Subcutaneous abdominal adipose tissue (tissue), 5 donors: ENCODE data around the gene CEP192.

Experiments used
- H3K27ac ChIP-seq: one replicate; pipeline ENCODE4 v1.7.0; 2013; ENCODE audit warnings: low read depth, mild to moderate bottlenecking, inconsistent platforms, low read length, moderate library complexity
- H3K27me3 ChIP-seq, 5 donors: one replicate each; pipeline ENCODE4 v1.7.0; 2013; ENCODE audit warnings: low read length in 5 of 5, inconsistent platforms in 1 of 5; ENCODE audit not compliant: control insufficient read depth in 5 of 5, insufficient read depth in 4 of 5
- H3K36me3 ChIP-seq, 5 donors: one replicate each; pipeline ENCODE4 v1.7.0; 2013; ENCODE audit warnings: low read length in 5 of 5; ENCODE audit not compliant: control insufficient read depth in 5 of 5, insufficient read depth in 5 of 5
- H3K4me1 ChIP-seq, 5 donors: one replicate each; pipeline ENCODE4 v1.7.0; 2013; ENCODE audit warnings: low read length in 5 of 5, mild to moderate bottlenecking in 3 of 5, moderate library complexity in 1 of 5; ENCODE audit not compliant: control insufficient read depth in 5 of 5, insufficient read depth in 5 of 5
- H3K4me3 ChIP-seq, 5 donors: one replicate each; pipeline ENCODE4 v1.7.0; 2013; ENCODE audit warnings: low read length in 5 of 5, low read depth in 1 of 5
- H3K9ac ChIP-seq, 5 donors: one replicate each; pipeline ENCODE4 v1.7.0; 2013; ENCODE audit warnings: low read length in 5 of 5, mild to moderate bottlenecking in 4 of 5, moderate library complexity in 3 of 5
- H3K9me3 ChIP-seq, 5 donors: one replicate each; pipeline ENCODE4 v1.7.0; 2013; ENCODE audit warnings: low read length in 5 of 5; ENCODE audit not compliant: control insufficient read depth in 5 of 5
- donor health status: healthy.
- donor health status: healthy.
- donor health status: healthy.
- donor health status: healthy.
- donor health status: healthy.

CEP192 gene

GRCh38 chr18:13006531-13007247 is 15.5 kb downstream of the CEP192 start:
- no peaks in the 10 kb centered on the region for H3K27me3 ChIP-seq
- no peak overlapping the region for H3K27ac ChIP-seq
- no peak overlapping the region for H3K9ac ChIP-seq
- peaks cover 0 to 6% (median 0%) of the 10 kb centered on the region in 5 donors for H3K4me1 ChIP-seq
- peak overlapping the region in 1 of 5 donors; percentile 36 for H3K4me3 ChIP-seq
- no peaks in the 10 kb centered on the region for H3K9me3 ChIP-seq
- peaks cover 10 to 41% (median 19%) of the 10 kb centered on the region in 5 donors for H3K36me3 ChIP-seq

GRCh38 chr18:13007248-13007560 is 16.0 kb downstream of the CEP192 start:
- Histone ChIP-seq H3K9me3 (no peaks in the 10 kb centered on the region), H3K27ac (no peak overlapping the region), H3K36me3 (peaks cover 15 to 39% (median 24%) of the 10 kb centered on the region in 5 donors), H3K4me1 (peaks cover 0 to 6% (median 0%) of the 10 kb centered on the region in 5 donors), H3K27me3 (no peaks in the 10 kb centered on the region), H3K4me3 (no peak overlapping the region), H3K9ac (no peak overlapping the region)

GRCh38 chr18:13011719-13012118 is 20.6 kb downstream of the CEP192 start:
- Histone ChIP-seq H3K27me3 (no peaks in the 10 kb centered on the region), H3K27ac (no peak overlapping the region), H3K4me1 (peaks cover 0 to 2% (median 0%) of the 10 kb centered on the region in 5 donors), H3K9me3 (no peaks in the 10 kb centered on the region), H3K9ac (no peak overlapping the region), H3K4me3 (no peak overlapping the region), H3K36me3 (peaks cover 34 to 63% (median 53%) of the 10 kb centered on the region in 5 donors)

GRCh38 chr18:13014232-13014631 is 23.1 kb downstream of the CEP192 start:
- H3K27me3 ChIP-seq: no peaks in the 10 kb centered on the region
- H3K9me3 ChIP-seq: no peaks in the 10 kb centered on the region
- H3K27ac ChIP-seq: no peak overlapping the region
- peaks cover 53 to 70% (median 61%) of the 10 kb centered on the region in 5 donors for H3K36me3 ChIP-seq
- no peak overlapping the region for H3K4me3 ChIP-seq
- H3K9ac ChIP-seq: no peak overlapping the region
- no peaks in the 10 kb centered on the region for H3K4me1 ChIP-seq

- Histone ChIP-seq H3K36me3 (peaks cover 53 to 68% (median 58%) of the 10 kb centered on the region in 5 donors), H3K27me3 (no peaks in the 10 kb centered on the region), H3K27ac (no peak overlapping the region), H3K4me3 (no peak overlapping the region), H3K9me3 (no peaks in the 10 kb centered on the region), H3K4me1 (no peaks in the 10 kb centered on the region), H3K9ac (no peak overlapping the region)
These were observed 23.7 kb downstream of the CEP192 start for GRCh38 chr18:13014818-13015217.

- Histone ChIP-seq H3K4me1 (no peaks in the 10 kb centered on the region), H3K9ac (no peak overlapping the region), H3K36me3 (peaks cover 50 to 68% (median 62%) of the 10 kb centered on the region in 5 donors), H3K27me3 (no peaks in the 10 kb centered on the region), H3K9me3 (peaks cover 0 to under 1% (median 0%) of the 10 kb centered on the region in 5 donors), H3K27ac (no peak overlapping the region), H3K4me3 (no peak overlapping the region)
These were observed 26.2 kb downstream of the CEP192 start for GRCh38 chr18:13017247-13017875.

GRCh38 chr18:13018374-13018773 is 27.2 kb downstream of the CEP192 start:
- Histone ChIP-seq H3K9ac (no peak overlapping the region), H3K27ac (no peak overlapping the region), H3K4me1 (no peaks in the 10 kb centered on the region), H3K36me3 (peaks cover 46 to 59% (median 56%) of the 10 kb centered on the region in 5 donors), H3K27me3 (no peaks in the 10 kb centered on the region), H3K9me3 (peaks cover 0 to 5% (median 0%) of the 10 kb centered on the region in 5 donors), H3K4me3 (no peak overlapping the region)

GRCh38 chr18:13019301-13019700 is 28.1 kb downstream of the CEP192 start:
- Histone ChIP-seq H3K27me3 (no peaks in the 10 kb centered on the region), H3K36me3 (peaks cover 41 to 63% (median 47%) of the 10 kb centered on the region in 5 donors), H3K4me3 (no peak overlapping the region), H3K9me3 (peaks cover 0 to 5% (median 0%) of the 10 kb centered on the region in 5 donors), H3K27ac (no peak overlapping the region), H3K4me1 (no peaks in the 10 kb centered on the region), H3K9ac (no peak overlapping the region)

GRCh38 chr18:13022644-13023043 is 31.5 kb downstream of the CEP192 start:
- no peak overlapping the region for H3K9ac ChIP-seq
- H3K4me3 ChIP-seq: no peak overlapping the region
- no peaks in the 10 kb centered on the region for H3K27me3 ChIP-seq
- H3K27ac ChIP-seq: no peak overlapping the region
- H3K9me3 ChIP-seq: peaks cover 0 to 5% (median 0%) of the 10 kb centered on the region in 5 donors
- no peaks in the 10 kb centered on the region for H3K4me1 ChIP-seq
- H3K36me3 ChIP-seq: peaks cover 22 to 55% (median 29%) of the 10 kb centered on the region in 5 donors

- H3K9me3 ChIP-seq: peaks cover 0 to 5% (median 0%) of the 10 kb centered on the region in 5 donors
- H3K4me1 ChIP-seq: no peaks in the 10 kb centered on the region
- H3K27ac ChIP-seq: no peak overlapping the region
- no peaks in the 10 kb centered on the region for H3K27me3 ChIP-seq
- no peak overlapping the region for H3K4me3 ChIP-seq
- H3K9ac ChIP-seq: no peak overlapping the region
- H3K36me3 ChIP-seq: peaks cover 10 to 41% (median 23%) of the 10 kb centered on the region in 5 donors
These were observed 34.1 kb downstream of the CEP192 start for GRCh38 chr18:13025233-13025632.
